ENCODE data around the gene NDUFS2.

DNA sequence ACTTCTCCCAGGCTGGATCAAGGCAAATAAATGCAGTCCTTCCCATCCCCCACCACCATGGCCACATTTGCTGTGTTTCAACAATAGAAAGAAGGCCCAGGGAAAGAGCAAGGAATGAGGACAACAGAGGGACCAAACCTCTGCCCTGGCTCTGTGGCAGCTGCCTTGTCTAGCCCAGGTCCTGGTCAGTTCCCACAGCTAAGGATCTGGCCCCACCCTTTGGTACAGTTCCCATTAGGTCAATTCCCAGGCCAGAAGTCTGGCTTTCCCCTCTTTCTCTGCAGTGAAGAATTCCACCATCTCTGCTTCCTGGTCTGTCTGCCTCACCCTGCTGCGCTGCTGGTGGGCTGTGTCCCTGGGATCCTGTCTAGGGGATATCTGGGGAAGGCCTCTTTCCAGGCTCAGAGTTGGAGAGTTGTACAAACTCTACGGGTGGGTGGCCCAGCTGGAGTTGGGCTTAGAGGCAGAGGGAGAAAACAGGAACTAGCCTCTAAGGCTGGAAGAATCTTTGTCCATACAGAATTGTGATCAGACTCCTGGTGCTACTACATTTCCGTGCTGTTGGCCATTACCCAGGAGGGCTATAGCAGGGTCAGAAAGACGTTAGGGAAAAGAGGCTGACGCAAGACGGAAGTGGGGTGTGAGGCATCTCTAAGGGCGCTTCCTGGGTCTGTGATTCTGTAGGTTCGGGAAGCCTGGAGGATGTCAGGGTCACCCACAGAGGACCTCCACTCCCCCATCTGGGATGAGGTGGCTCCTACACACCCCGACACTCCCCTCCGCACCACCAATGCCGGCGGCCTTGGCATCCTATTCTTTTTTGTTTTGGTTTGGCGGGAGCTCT lies 953 bp upstream of the NDUFS2 start:
- no peak for TF ChIP-seq EZH2 (IDR thresholded peaks at IDR 0.05; ENCODE audit: borderline replicate concordance, low read length)
- TF ChIP-seq, protein P1, sequence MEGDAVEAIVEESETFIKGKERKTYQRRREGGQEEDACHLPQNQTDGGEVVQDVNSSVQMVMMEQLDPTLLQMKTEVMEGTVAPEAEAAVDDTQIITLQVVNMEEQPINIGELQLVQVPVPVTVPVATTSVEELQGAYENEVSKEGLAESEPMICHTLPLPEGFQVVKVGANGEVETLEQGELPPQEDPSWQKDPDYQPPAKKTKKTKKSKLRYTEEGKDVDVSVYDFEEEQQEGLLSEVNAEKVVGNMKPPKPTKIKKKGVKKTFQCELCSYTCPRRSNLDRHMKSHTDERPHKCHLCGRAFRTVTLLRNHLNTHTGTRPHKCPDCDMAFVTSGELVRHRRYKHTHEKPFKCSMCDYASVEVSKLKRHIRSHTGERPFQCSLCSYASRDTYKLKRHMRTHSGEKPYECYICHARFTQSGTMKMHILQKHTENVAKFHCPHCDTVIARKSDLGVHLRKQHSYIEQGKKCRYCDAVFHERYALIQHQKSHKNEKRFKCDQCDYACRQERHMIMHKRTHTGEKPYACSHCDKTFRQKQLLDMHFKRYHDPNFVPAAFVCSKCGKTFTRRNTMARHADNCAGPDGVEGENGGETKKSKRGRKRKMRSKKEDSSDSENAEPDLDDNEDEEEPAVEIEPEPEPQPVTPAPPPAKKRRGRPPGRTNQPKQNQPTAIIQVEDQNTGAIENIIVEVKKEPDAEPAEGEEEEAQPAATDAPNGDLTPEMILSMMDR (IDR thresholded peaks at IDR 0.05; ENCODE audit: low read length), result no peak
